C4-2B (cell line): ENCODE results near the gene HOXC6.

Experiments used
- ZFX ChIP-seq: fragments of 450-650 bp; IDR thresholded peaks from 2 replicates; pipeline ENCODE4 v1.6.1; 2017
- TF ChIP-seq, protein P1 (sequence below): fragments of 450-650 bp; conservative IDR thresholded peaks from 2 replicates; pipeline ENCODE4 v1.5.1; 2017; ENCODE audit warnings: mild to moderate bottlenecking

DNA sequence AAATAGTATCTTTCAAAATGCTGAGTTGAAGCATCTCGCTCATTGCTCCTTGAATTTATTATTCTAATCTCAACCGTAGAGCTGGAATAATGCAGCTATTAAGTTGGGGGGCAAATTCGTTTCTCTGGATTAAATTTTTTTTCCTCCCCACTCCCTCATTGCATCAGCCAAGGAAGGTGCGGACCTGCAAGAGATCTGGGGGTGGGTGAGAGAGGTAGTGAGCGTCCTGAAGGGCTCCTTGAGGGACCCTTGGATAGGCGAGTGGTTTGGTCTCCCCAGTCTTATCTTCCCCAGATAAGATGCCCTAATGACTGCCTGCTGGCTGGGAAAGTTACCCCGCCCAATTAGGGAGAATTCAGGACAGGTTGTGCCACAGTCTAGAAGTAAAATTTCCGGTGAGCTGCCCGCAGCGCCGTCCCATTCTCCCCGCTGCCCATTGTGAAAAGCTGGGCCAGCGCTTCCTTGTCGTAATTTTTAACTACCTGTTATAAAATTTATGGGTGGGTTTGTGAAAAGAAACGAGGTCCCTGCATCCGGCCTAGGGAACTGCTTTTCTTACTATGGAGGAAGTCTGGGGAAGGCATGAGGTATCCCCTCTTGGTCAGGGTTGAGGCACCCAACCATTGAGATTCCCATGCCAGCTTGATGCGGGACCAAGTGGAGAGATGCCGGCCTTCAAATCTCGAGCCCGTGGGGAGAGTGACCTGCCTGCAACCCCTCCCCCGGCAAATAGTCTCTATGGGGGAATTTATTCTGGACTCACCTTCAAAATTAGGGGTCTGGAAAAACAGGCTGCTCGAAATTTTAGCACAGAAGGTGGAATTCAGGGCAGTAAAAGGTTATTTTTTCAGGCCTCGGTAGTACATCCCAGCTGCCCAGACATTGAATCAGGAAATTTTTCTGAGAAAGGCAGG is 13.0 kb upstream of the HOXC6 start:
- TF ChIP-seq, protein P1, sequence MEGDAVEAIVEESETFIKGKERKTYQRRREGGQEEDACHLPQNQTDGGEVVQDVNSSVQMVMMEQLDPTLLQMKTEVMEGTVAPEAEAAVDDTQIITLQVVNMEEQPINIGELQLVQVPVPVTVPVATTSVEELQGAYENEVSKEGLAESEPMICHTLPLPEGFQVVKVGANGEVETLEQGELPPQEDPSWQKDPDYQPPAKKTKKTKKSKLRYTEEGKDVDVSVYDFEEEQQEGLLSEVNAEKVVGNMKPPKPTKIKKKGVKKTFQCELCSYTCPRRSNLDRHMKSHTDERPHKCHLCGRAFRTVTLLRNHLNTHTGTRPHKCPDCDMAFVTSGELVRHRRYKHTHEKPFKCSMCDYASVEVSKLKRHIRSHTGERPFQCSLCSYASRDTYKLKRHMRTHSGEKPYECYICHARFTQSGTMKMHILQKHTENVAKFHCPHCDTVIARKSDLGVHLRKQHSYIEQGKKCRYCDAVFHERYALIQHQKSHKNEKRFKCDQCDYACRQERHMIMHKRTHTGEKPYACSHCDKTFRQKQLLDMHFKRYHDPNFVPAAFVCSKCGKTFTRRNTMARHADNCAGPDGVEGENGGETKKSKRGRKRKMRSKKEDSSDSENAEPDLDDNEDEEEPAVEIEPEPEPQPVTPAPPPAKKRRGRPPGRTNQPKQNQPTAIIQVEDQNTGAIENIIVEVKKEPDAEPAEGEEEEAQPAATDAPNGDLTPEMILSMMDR, result no peak
- TF ChIP-seq ZFX, result no peak
